HG03060 (cell line): ENCODE results near the gene FBXW12.
"Not testable (repeated sequence)": the region's sequence is repeated elsewhere in the genome, so short reads cannot be mapped to it uniquely, and the experiment has no call there.

ENCODE experiments used
- ATAC-seq: cut with Tn5 transposase; IDR thresholded peaks from one replicate; pipeline ENCODE4 v1.9.1; 2021; ENCODE audit warnings: low read depth, moderate number of reproducible peaks; ENCODE audit not compliant: unreplicated experiment

FBXW12 gene

GRCh38 chr3:48372377-48372770, 355 bp downstream of the FBXW12 start:
- ATAC-seq: no peak

GRCh38 chr3:48372862-48373435, 930 bp downstream of the FBXW12 start:
- ATAC-seq: no peak

- ATAC-seq: no peak
Observed at GRCh38 chr3:48387634-48388033, 15.6 kb downstream of the FBXW12 start.

GRCh38 chr3:48388966-48389365, 16.9 kb downstream of the FBXW12 start:
- no peak for ATAC-seq

GRCh38 chr3:48394391-48394790, 22.4 kb downstream of the FBXW12 start:
- ATAC-seq: no peak

- ATAC-seq: no peak
Observed at GRCh38 chr3:48395714-48396113, 23.7 kb downstream of the FBXW12 start.

- ATAC-seq: no peak
Observed at GRCh38 chr3:48397767-48398681, 26.0 kb downstream of the FBXW12 start.

- no peak for ATAC-seq
Observed at GRCh38 chr3:48398701-48399386, 26.8 kb downstream of the FBXW12 start.

- no peak for ATAC-seq
Observed at GRCh38 chr3:48399387-48400172, 27.6 kb downstream of the FBXW12 start.

- ATAC-seq: no peak
Observed at GRCh38 chr3:48400824-48401433, 28.9 kb downstream of the FBXW12 start.

GRCh38 chr3:48401434-48401901, 29.4 kb downstream of the FBXW12 start:
- not testable (repeated sequence) for ATAC-seq

- ATAC-seq: no peak
Observed at GRCh38 chr3:48402281-48402732, 30.3 kb downstream of the FBXW12 start.

GRCh38 chr3:48402907-48403306, 30.9 kb downstream of the FBXW12 start:
- ATAC-seq: no peak

GRCh38 chr3:48403533-48404439, 31.8 kb downstream of the FBXW12 start:
- no peak for ATAC-seq

GRCh38 chr3:48404440-48405342, 32.7 kb downstream of the FBXW12 start:
- ATAC-seq: no peak

- ATAC-seq: no peak
Observed at GRCh38 chr3:48405343-48405881, 33.4 kb downstream of the FBXW12 start.

GRCh38 chr3:48405971-48406370, 34.0 kb downstream of the FBXW12 start:
- no peak for ATAC-seq
